HCT116 (cell line): ENCODE results near the gene EVX2. TPM values are rescaled to one million over a fixed set of nuclear protein-coding genes. Genes with fewer than 3 reads are reported as not detected.

Experiments
- ATAC-seq: fragments of 200-7000 bp; cut with Tn5 transposase; 2 replicates; pipeline ENCODE4 v1.9.1; 2020; ENCODE audit warnings: mild to moderate bottlenecking, moderate library complexity
- BruUV-seq: library from RNA; stranded (reverse); fragments of 400-500 nt; replicated peaks from 2 replicates; lab custom pipeline; 2021; lab: Mats Ljungman, UMichigan
- CTCF ChIA-PET: fragments of 300-600 bp; sonication (Branson Sonifier 250); formaldehyde crosslinking; loops from one replicate; lab custom pipeline; 2021; ENCODE audit warnings: antibody characterized with exemption; lab: Charles Lee
- POLR2A ChIA-PET: fragments of 300-600, 350-600 bp; sonication (Branson Sonifier 250); formaldehyde crosslinking; loops from one replicate; lab custom pipeline; 2021; ENCODE audit warnings: antibody characterized with exemption; lab: Charles Lee
- RAD21 ChIA-PET, 2 experiments: fragments of 300-600 bp; sonication (Branson Sonifier 250); formaldehyde crosslinking; loops; one replicate each; lab custom pipeline; 2023; ENCODE audit warnings: low total read pairs in 2 of 2; ENCODE audit not compliant: uncharacterized antibody in 2 of 2, unreplicated experiment in 2 of 2, low non-redundant PET in 1 of 2; lab: Charles Lee
- DNase-seq: peaks from one replicate; pipeline ENCODE4 v3.0.0-alpha.2; 2010; ENCODE audit warnings: low read depth, low spot score
- H2AFZ ChIP-seq: fragments of 200-600 bp; shearing (Covaris generic), sonication (generic); 2 replicates; pipeline ENCODE4 v1.6.1; 2017; ENCODE audit warnings: low read depth, mixed run types, mixed read lengths, antibody characterized with exemption, low read length; ENCODE audit not compliant: poor library complexity, severe bottlenecking
- H3K27ac ChIP-seq: 2 replicates; pipeline ENCODE4 v1.5.1; 2012; ENCODE audit warnings: low read depth, low read length
- H3K27me3 ChIP-seq: fragments of 200-600 bp; sonication (generic); 2 replicates; pipeline ENCODE4 v1.6.1; 2016; ENCODE audit warnings: mixed run types, low read length, mixed read lengths; ENCODE audit not compliant: insufficient read depth
- H3K36me3 ChIP-seq, 2 experiments: fragments of 200-500 bp in 1 of 2; fragments of 200-600 bp in 1 of 2; sonication (Bioruptor generic) in 1 of 2; sonication (generic) in 1 of 2; 2 replicates each; pipeline versions ENCODE4 v1.5.1 to v1.6.1; 2014 to 2016; ENCODE audit warnings: low read length in 2 of 2, inconsistent platforms in 1 of 2, mixed read lengths in 1 of 2, mixed run types in 1 of 2; ENCODE audit not compliant: insufficient read depth in 2 of 2, control insufficient read depth in 1 of 2
- H3K4me1 ChIP-seq, 2 experiments: fragments of 200-600 bp in 1 of 2; sonication (generic) in 1 of 2; 2 replicates each; pipeline versions ENCODE4 v1.5.1 to v1.6.1; 2012 to 2017; ENCODE audit warnings: low read length in 2 of 2, inconsistent platforms in 1 of 2, mild to moderate bottlenecking in 1 of 2, mixed read lengths in 1 of 2, mixed run types in 1 of 2, moderate library complexity in 1 of 2; ENCODE audit not compliant: insufficient read depth in 2 of 2, control insufficient read depth in 1 of 2
- H3K4me2 ChIP-seq: fragments of 200-600 bp; sonication (generic); 2 replicates; pipeline ENCODE4 v1.6.1; 2017; ENCODE audit warnings: mixed run types, low read length, mixed read lengths
- H3K4me3 ChIP-seq, 2 experiments: fragments of 200-600 bp in 1 of 2; sonication (generic) in 1 of 2; replicated peaks in 1 of 2; 2 replicates each; pipeline ENCODE4 v1.5.1; 2011 to 2016; ENCODE audit warnings: low read length in 2 of 2, control low read depth in 1 of 2, low read depth in 1 of 2, mild to moderate bottlenecking in 1 of 2, mixed read lengths in 1 of 2, mixed run types in 1 of 2
- H3K79me2 ChIP-seq: fragments of 200-600 bp; sonication (generic); 2 replicates; pipeline ENCODE4 v1.6.1; 2017; ENCODE audit warnings: mild to moderate bottlenecking, mixed run types, low read length, moderate library complexity, mixed read lengths; ENCODE audit not compliant: insufficient read depth
- H3K9ac ChIP-seq: fragments of 200-600 bp; sonication (generic); 2 replicates; pipeline ENCODE4 v1.6.1; 2016; ENCODE audit warnings: low read length, mixed read lengths
- H3K9me2 ChIP-seq: fragments of 200-600 bp; sonication (generic), shearing (Covaris generic); 2 replicates; pipeline ENCODE4 v1.6.1; 2017; ENCODE audit warnings: mixed run types, mild to moderate bottlenecking, moderate library complexity; ENCODE audit not compliant: insufficient read depth
- H3K9me3 ChIP-seq, 2 experiments: fragments of 200-500 bp in 1 of 2; fragments of 200-600 bp in 1 of 2; sonication (Bioruptor generic) in 1 of 2; sonication (generic) in 1 of 2; 2 replicates each; pipeline ENCODE4 v1.6.1; 2014 to 2017; ENCODE audit warnings: low read length in 2 of 2, mixed read lengths in 2 of 2, inconsistent platforms in 1 of 2, low read depth in 1 of 2, mild to moderate bottlenecking in 1 of 2, mixed run types in 1 of 2, moderate library complexity in 1 of 2; ENCODE audit not compliant: control insufficient read depth in 1 of 2, insufficient read depth in 1 of 2
- H4K20me1 ChIP-seq: fragments of 200-600 bp; sonication (generic), shearing (Covaris generic); 2 replicates; pipeline ENCODE4 v1.6.1; 2017; ENCODE audit warnings: mixed run types, mild to moderate bottlenecking, moderate library complexity; ENCODE audit not compliant: insufficient read depth
- ELF1 ChIP-seq: IDR thresholded peaks from 2 replicates; pipeline ENCODE4 v1.6.1; 2012; ENCODE audit warnings: low read depth, borderline replicate concordance
- EZH2 ChIP-seq: fragments of 200-600 bp; sonication (generic); IDR thresholded peaks from 2 replicates; pipeline ENCODE4 v1.6.1; 2017; ENCODE audit warnings: antibody characterized with exemption, mixed run types
- EZH2phosphoT487 ChIP-seq: fragments of 200-600 bp; IDR thresholded peaks from 2 replicates; pipeline ENCODE4 v1.6.1; 2018; ENCODE audit warnings: antibody characterized with exemption, borderline replicate concordance
- FOSL1 ChIP-seq: IDR thresholded peaks from 2 replicates; pipeline ENCODE4 v1.6.1; 2012; ENCODE audit warnings: low read depth
- POLR2A ChIP-seq: IDR thresholded peaks from 2 replicates; pipeline ENCODE4 v1.7.0; 2011; ENCODE audit warnings: borderline replicate concordance; ENCODE audit not compliant: insufficient read depth, insufficient read length; ENCODE audit errors: extremely low read depth
- POLR2AphosphoS5 ChIP-seq: IDR thresholded peaks from 2 replicates; pipeline ENCODE4 v1.6.1; 2011; ENCODE audit warnings: mild to moderate bottlenecking, low read depth, low read length, moderate library complexity
- SIN3A ChIP-seq: IDR thresholded peaks from 2 replicates; pipeline ENCODE4 v1.6.1; 2012; ENCODE audit warnings: low read depth
- SRF ChIP-seq: IDR thresholded peaks from 2 replicates; pipeline ENCODE4 v1.6.1; 2012; ENCODE audit warnings: low read depth
- TCF7L2 ChIP-seq: IDR thresholded peaks from 2 replicates; pipeline ENCODE4 v1.7.0; 2011; ENCODE audit warnings: borderline replicate concordance, inconsistent platforms; ENCODE audit not compliant: insufficient read depth, insufficient read length; ENCODE audit errors: extremely low read depth
- ZFX ChIP-seq: fragments of 450-650 bp; IDR thresholded peaks from 2 replicates; pipeline ENCODE4 v1.6.1; 2017
- ZNF274 ChIP-seq: fragments of 200-500 bp; sonication (Bioruptor generic); IDR thresholded peaks from 2 replicates; pipeline ENCODE4 v1.6.1; 2014; ENCODE audit warnings: mild to moderate bottlenecking, low read depth, low read length, inconsistent platforms
- intact Hi-C: fragments of 100-400 bp; cut with micrococcal nuclease; formaldehyde crosslinking; loops from 2 replicates; pipeline ENCODE4 v1.10.0; 2022
- total RNA-seq: library from RNA; stranded (reverse); gene quantifications from one replicate; pipeline ENCODE4 v1.2.1, GENCODE V29; 2021; ENCODE audit not compliant: unreplicated experiment
- TF ChIP-seq, protein P1 (sequence below): IDR thresholded peaks from 2 replicates; pipeline ENCODE4 v1.6.1; 2012
- TF ChIP-seq, protein P2 (sequence below): IDR thresholded peaks from 2 replicates; pipeline ENCODE4 v1.6.1; 2011; ENCODE audit warnings: mild to moderate bottlenecking, low read length, moderate library complexity; ENCODE audit not compliant: insufficient replicate concordance; ENCODE audit errors: extremely low read depth
- TF ChIP-seq, protein P3 (sequence below): IDR thresholded peaks from 2 replicates; pipeline ENCODE4 v1.6.1; 2012; ENCODE audit warnings: low read depth

EVX2 gene
- total RNA-seq, 1 experiment from 2014 or later, result not detected

DNA sequence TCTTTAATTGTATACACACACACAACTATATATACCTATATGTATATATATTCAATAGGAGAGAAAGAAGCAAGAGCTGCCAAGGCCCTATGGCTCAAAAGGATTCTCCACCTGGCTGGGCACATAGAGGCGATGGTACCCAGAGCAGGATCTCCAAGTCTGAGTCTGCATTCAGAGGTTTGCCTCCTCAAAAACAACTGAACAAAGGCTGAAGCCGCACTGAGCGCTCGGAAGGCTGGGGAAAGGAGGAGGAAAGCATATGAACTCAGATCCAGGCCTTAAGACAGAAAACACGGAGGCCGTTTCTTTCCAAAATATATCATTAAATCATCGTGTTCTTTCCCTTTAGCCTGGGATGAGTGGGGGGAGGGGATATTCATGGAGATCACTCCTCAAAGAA, 19.4 kb upstream of the EVX2 start:
- Histone ChIP-seq H3K36me3 (no peaks in the 10 kb centered on the region), H3K9ac (no peak overlapping the region), H3K27me3 (no peaks in the 10 kb centered on the region), H3K9me3 (no peaks in the 10 kb centered on the region), H3K27ac (no peak overlapping the region), H3K4me2 (no peak overlapping the region), H2AFZ (no peak overlapping the region), H4K20me1 (no peaks in the 10 kb centered on the region), H3K79me2 (no peaks in the 10 kb centered on the region), H3K4me1 (peaks cover 0 to 12% of the 10 kb centered on the region in 2 experiments; a peak in 1 of 4 replicates), H3K9me2 (no peaks in the 10 kb centered on the region), H3K4me3 (no peak overlapping the region)
- TF ChIP-seq POLR2A (no peak), ELF1 (no peak), TCF7L2 (no peak), ZFX (no peak)
- TF ChIP-seq, protein P1, sequence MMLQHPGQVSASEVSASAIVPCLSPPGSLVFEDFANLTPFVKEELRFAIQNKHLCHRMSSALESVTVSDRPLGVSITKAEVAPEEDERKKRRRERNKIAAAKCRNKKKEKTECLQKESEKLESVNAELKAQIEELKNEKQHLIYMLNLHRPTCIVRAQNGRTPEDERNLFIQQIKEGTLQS, result no peak
- ATAC-seq, result no peak
- POLR2A ChIA-PET, result no interaction called here
- no TSS peak for BruUV-seq
- no peak for DNase-seq
- CTCF ChIA-PET, result no interaction called here
- RAD21 ChIA-PET, result no interaction called here
- intact Hi-C loops, result no loop called here

DNA sequence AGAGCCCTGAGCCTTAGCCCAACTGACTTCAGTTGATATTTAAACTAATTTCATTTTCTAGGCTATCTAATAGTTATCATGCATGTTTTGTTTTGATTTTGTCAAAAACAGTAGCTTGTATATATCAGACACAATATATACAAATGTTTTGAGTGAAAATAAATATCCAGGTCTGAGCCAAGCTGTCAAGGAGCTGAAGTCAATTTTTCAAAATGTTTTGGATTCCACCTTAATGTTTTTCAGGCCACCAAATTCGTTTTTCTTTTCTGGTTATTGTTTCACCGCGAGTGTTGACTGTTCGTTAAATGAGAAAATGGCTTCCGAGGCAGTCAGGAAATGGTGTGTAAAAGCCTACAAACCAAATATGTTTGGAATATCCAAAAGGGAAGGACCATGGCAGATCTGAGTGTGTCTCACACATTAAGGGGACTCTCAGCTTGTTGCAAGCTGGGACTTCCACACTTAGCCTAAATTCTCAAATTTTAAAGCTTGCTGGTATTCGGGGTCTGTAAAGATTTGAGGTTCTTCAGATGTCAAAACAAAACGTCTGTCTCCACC, 18.6 kb upstream of the EVX2 start:
- Histone ChIP-seq H3K4me3 (no peak overlapping the region), H3K9me3 (no peaks in the 10 kb centered on the region), H3K4me2 (no peak overlapping the region), H2AFZ (no peak overlapping the region), H3K27ac (no peak overlapping the region), H3K79me2 (no peaks in the 10 kb centered on the region), H4K20me1 (no peaks in the 10 kb centered on the region), H3K27me3 (no peaks in the 10 kb centered on the region), H3K4me1 (peaks cover 0 to 20% of the 10 kb centered on the region in 2 experiments; a peak in 2 of 4 replicates), H3K9ac (no peak overlapping the region), H3K36me3 (no peaks in the 10 kb centered on the region), H3K9me2 (no peaks in the 10 kb centered on the region)
- DNase-seq, result no peak
- no TSS peak for BruUV-seq
- POLR2A ChIA-PET, result no interaction called here
- RAD21 ChIA-PET, result no interaction called here
- CTCF ChIA-PET, result interaction anchor here (1.5 kb wide), 1 partner anchor 9 kb away, joined by 7 read pairs; no protein-coding TSS in a partner anchor
- TF ChIP-seq EZH2 (no peak), TCF7L2 (no peak), SRF (no peak), POLR2AphosphoS5 (no peak), FOSL1 (no peak), EZH2phosphoT487 (no peak), SIN3A (no peak), ZNF274 (no peak), ZFX (no peak)
- TF ChIP-seq, protein P2, sequence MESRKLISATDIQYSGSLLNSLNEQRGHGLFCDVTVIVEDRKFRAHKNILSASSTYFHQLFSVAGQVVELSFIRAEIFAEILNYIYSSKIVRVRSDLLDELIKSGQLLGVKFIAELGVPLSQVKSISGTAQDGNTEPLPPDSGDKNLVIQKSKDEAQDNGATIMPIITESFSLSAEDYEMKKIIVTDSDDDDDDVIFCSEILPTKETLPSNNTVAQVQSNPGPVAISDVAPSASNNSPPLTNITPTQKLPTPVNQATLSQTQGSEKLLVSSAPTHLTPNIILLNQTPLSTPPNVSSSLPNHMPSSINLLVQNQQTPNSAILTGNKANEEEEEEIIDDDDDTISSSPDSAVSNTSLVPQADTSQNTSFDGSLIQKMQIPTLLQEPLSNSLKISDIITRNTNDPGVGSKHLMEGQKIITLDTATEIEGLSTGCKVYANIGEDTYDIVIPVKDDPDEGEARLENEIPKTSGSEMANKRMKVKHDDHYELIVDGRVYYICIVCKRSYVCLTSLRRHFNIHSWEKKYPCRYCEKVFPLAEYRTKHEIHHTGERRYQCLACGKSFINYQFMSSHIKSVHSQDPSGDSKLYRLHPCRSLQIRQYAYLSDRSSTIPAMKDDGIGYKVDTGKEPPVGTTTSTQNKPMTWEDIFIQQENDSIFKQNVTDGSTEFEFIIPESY, result no peak
- TF ChIP-seq, protein P3, sequence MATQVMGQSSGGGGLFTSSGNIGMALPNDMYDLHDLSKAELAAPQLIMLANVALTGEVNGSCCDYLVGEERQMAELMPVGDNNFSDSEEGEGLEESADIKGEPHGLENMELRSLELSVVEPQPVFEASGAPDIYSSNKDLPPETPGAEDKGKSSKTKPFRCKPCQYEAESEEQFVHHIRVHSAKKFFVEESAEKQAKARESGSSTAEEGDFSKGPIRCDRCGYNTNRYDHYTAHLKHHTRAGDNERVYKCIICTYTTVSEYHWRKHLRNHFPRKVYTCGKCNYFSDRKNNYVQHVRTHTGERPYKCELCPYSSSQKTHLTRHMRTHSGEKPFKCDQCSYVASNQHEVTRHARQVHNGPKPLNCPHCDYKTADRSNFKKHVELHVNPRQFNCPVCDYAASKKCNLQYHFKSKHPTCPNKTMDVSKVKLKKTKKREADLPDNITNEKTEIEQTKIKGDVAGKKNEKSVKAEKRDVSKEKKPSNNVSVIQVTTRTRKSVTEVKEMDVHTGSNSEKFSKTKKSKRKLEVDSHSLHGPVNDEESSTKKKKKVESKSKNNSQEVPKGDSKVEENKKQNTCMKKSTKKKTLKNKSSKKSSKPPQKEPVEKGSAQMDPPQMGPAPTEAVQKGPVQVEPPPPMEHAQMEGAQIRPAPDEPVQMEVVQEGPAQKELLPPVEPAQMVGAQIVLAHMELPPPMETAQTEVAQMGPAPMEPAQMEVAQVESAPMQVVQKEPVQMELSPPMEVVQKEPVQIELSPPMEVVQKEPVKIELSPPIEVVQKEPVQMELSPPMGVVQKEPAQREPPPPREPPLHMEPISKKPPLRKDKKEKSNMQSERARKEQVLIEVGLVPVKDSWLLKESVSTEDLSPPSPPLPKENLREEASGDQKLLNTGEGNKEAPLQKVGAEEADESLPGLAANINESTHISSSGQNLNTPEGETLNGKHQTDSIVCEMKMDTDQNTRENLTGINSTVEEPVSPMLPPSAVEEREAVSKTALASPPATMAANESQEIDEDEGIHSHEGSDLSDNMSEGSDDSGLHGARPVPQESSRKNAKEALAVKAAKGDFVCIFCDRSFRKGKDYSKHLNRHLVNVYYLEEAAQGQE, result no peak
- intact Hi-C loops, result no loop called here
- no peak for ATAC-seq
